Keratinocyte (primary cell): Measurements from ENCODE around the gene SHANK1. TPM values are rescaled to one million over a fixed set of nuclear protein-coding genes. Genes with fewer than 3 reads are reported as not detected.

Experiments used
- DNase-seq: peaks from one replicate; pipeline ENCODE4 v3.0.0-alpha.2; 2011; ENCODE audit warnings: low read depth, missing footprints, low spot score
- FAIRE-seq: peaks from 2 replicates; lab custom pipeline; 2011; peaks lifted over from hg19 to GRCh38; lab: Jason Lieb, UNC
- H2AFZ ChIP-seq: 2 replicates; pipeline ENCODE4 v1.6.0; 2012; ENCODE audit warnings: low read length, control low read depth, inconsistent platforms; ENCODE audit not compliant: control insufficient read depth
- H3K27ac ChIP-seq: 2 replicates; pipeline ENCODE4 v1.5.1; 2011; ENCODE audit warnings: low read length; ENCODE audit not compliant: control insufficient read depth, insufficient read depth
- H3K27me3 ChIP-seq: 3 replicates; pipeline ENCODE4 v1.6.0; 2011; ENCODE audit warnings: low read length; ENCODE audit not compliant: control insufficient read depth, insufficient read depth; ENCODE audit errors: extremely low read depth
- H3K36me3 ChIP-seq, 2 experiments: 2 replicates in 1 of 2; 3 replicates in 1 of 2; pipeline ENCODE4 v1.5.1; 2011; ENCODE audit warnings: low read length in 2 of 2, mild to moderate bottlenecking in 1 of 2; ENCODE audit not compliant: control insufficient read depth in 2 of 2, insufficient read depth in 2 of 2; ENCODE audit errors: extremely low read depth in 1 of 2
- H3K4me1 ChIP-seq: 3 replicates; pipeline ENCODE4 v1.5.1; 2011; ENCODE audit warnings: low read length; ENCODE audit not compliant: control insufficient read depth, insufficient read depth; ENCODE audit errors: extremely low read depth
- H3K4me2 ChIP-seq: 3 replicates; pipeline ENCODE4 v1.6.0; 2011; ENCODE audit warnings: low read depth, low read length; ENCODE audit not compliant: control insufficient read depth, insufficient read depth; ENCODE audit errors: extremely low read depth
- H3K4me3 ChIP-seq, 3 experiments: fragments of 200-600 bp in 1 of 3; sonication (generic) in 1 of 3; 2 replicates in 2 of 3; 3 replicates in 1 of 3; pipeline ENCODE4 v1.5.1; 2011 to 2016; ENCODE audit warnings: low read length in 3 of 3, mild to moderate bottlenecking in 3 of 3, control low read depth in 2 of 3, inconsistent platforms in 1 of 3, low read depth in 1 of 3, mixed read lengths in 1 of 3, mixed run types in 1 of 3, moderate library complexity in 1 of 3; ENCODE audit not compliant: control insufficient read depth in 2 of 3, insufficient read depth in 2 of 3; ENCODE audit errors: extremely low read depth in 1 of 3
- H3K79me2 ChIP-seq: 2 replicates; pipeline ENCODE4 v1.6.0; 2012; ENCODE audit warnings: low read length; ENCODE audit not compliant: control insufficient read depth, insufficient read depth
- H3K9ac ChIP-seq: 3 replicates; pipeline ENCODE4 v1.6.0; 2011; ENCODE audit warnings: low read length; ENCODE audit not compliant: control insufficient read depth, insufficient read depth; ENCODE audit errors: extremely low read depth
- H3K9me1 ChIP-seq: 3 replicates; pipeline ENCODE4 v1.6.0; 2011; ENCODE audit warnings: low read length; ENCODE audit not compliant: control insufficient read depth, insufficient read depth; ENCODE audit errors: extremely low read depth
- H3K9me3 ChIP-seq: 2 replicates; pipeline ENCODE4 v1.5.1; 2012; ENCODE audit warnings: low read depth, low read length; ENCODE audit not compliant: control insufficient read depth
- H4K20me1 ChIP-seq: 3 replicates; pipeline ENCODE4 v1.6.0; 2011; ENCODE audit warnings: low read length; ENCODE audit not compliant: control insufficient read depth, insufficient read depth; ENCODE audit errors: extremely low read depth
- EZH2 ChIP-seq: IDR thresholded peaks from one replicate; pipeline ENCODE4 v1.6.1; 2012; ENCODE audit warnings: inconsistent platforms, mild to moderate bottlenecking, low read length, moderate library complexity
- dilution Hi-C: fragments of 300-500 bp; cut with MboI; formaldehyde crosslinking; loops from one replicate; pipeline ENCODE4 v1.7.0; 2020; ENCODE audit warnings: low sequenced_read_pairs; ENCODE audit not compliant: extremely low pct_ligation_motif_present
- polyA plus RNA-seq, 5 experiments: library from polyadenylated mRNA; depleted of rRNA in 3 of 5; stranded (reverse) in 3 of 5; stranded (forward) in 1 of 5; unstranded in 1 of 5; fragments of >200 nt; gene quantifications; 1 replicate in 1 of 5; 2 replicates in 3 of 5; 3 replicates in 1 of 5; pipeline versions ENCODE4 v1.2.1 to v1.2.3, GENCODE V29; 2011 to 2012; ENCODE audit warnings: missing spikeins in 2 of 5, low read depth in 1 of 5, low replicate concordance in 1 of 5
- TF ChIP-seq, protein P1 (sequence below), 3 experiments: IDR thresholded peaks in 1 of 3; conservative IDR thresholded peaks in 1 of 3; optimal IDR thresholded peaks in 1 of 3; 2 replicates in 2 of 3; 3 replicates in 1 of 3; pipeline versions ENCODE3 to v1.5.1; 2011; ENCODE audit warnings: low read length in 3 of 3, mild to moderate bottlenecking in 3 of 3, moderate library complexity in 2 of 3, control low read depth in 1 of 3, inconsistent platforms in 1 of 3; ENCODE audit not compliant: insufficient read depth in 2 of 3; ENCODE audit errors: extremely low read depth in 1 of 3

The SHANK1 gene
- polyA plus RNA-seq, 1 donor (not counting 4 experiments of a cell fraction or from before 2014, with no cell fraction given) = 0.51 TPM

DNA sequence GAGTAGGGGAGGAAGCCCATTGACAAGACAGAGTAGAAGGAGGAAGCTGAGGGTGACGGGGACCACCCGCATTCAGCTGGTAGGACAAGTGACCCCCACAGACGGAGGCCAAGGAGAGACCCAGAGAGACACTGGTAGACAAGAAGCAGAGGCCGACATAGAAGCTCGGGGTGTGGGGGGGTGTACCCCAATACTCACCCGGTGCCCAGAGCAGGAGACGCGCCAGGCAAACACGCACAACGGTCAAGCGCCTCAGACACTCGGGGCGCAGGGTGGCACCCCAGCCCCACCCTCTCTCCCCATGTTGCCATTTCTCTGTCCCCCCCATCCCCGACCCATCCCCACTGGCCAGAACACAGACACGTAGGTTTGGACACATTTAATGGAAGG, 23.5 kb downstream of the SHANK1 start:
- Histone ChIP-seq H3K4me1 (no peaks in the 10 kb centered on the region), H3K9me1 (no peaks in the 10 kb centered on the region), H3K9me3 (no peaks in the 10 kb centered on the region), H3K27ac (no peak overlapping the region), H4K20me1 (no peaks in the 10 kb centered on the region), H3K9ac (no peak overlapping the region), H3K4me2 (no peak overlapping the region), H3K4me3 (no peak overlapping the region), H3K36me3 (no peaks in the 10 kb centered on the region), H3K79me2 (no peaks in the 10 kb centered on the region), H3K27me3 (peaks cover 30% of the 10 kb centered on the region), H2AFZ (no peak overlapping the region)
- dilution Hi-C loops = no loop called here
- no peak for DNase-seq
- TF ChIP-seq EZH2 = no peak
- TF ChIP-seq, protein P1, sequence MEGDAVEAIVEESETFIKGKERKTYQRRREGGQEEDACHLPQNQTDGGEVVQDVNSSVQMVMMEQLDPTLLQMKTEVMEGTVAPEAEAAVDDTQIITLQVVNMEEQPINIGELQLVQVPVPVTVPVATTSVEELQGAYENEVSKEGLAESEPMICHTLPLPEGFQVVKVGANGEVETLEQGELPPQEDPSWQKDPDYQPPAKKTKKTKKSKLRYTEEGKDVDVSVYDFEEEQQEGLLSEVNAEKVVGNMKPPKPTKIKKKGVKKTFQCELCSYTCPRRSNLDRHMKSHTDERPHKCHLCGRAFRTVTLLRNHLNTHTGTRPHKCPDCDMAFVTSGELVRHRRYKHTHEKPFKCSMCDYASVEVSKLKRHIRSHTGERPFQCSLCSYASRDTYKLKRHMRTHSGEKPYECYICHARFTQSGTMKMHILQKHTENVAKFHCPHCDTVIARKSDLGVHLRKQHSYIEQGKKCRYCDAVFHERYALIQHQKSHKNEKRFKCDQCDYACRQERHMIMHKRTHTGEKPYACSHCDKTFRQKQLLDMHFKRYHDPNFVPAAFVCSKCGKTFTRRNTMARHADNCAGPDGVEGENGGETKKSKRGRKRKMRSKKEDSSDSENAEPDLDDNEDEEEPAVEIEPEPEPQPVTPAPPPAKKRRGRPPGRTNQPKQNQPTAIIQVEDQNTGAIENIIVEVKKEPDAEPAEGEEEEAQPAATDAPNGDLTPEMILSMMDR (optimal IDR thresholded peaks at IDR 0.05 in 1 of 3, IDR thresholded peaks at IDR 0.05 in 1 of 3, conservative IDR thresholded peaks at IDR 0.05 in 1 of 3; ENCODE audit: extremely low read depth in 1 of 3, insufficient read depth in 2 of 3, low read length in 3 of 3) = no peak
- FAIRE-seq = no peak

DNA sequence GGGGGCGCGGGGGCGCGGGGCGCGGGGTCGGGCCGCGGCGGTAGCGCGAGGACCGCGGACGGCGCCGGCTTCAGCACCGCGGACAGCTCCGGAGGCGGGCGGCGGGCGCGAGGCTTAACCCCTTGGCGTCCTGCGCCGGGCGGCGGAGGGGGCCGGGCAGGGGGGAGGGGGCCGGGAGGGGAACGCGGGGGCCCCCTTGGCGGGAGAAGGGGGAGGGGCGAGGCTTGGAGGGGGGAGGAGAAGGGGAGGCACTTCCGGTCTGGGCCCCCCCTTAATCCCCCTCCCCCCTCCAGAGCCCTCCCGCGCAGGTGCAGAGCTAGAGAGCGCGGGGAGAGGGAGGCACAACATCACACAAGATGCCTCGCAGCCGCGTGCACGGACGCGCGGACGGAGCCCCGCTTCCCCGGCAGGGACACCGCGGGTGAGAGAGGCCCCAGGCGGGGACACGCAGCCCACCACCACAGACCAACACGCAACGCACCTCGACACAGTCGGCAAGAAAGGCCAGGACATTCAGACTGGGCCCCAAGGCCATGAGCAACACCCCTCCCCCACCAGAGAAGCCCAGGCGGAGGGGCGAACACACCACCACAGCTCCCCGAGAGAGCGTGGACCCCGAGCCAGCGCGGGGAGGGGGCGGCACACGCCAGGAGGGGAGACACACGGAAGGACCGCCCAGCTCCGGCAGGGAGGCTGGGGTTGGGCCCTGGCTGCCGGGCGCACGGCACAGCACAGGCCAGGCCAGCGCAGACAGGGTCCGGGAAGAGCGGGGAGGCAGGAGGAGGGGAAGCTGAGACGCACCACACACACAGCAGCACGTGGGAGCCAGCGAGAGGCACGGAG, 24.1 kb downstream of the SHANK1 start:
- Histone ChIP-seq H3K9me3 (no peaks in the 10 kb centered on the region), H3K27ac (no peak overlapping the region), H3K27me3 (peaks cover 30% of the 10 kb centered on the region), H3K4me2 (no peak overlapping the region), H2AFZ (no peak overlapping the region), H3K9ac (no peak overlapping the region), H3K9me1 (no peaks in the 10 kb centered on the region), H3K4me3 (no peak overlapping the region), H4K20me1 (no peaks in the 10 kb centered on the region), H3K4me1 (no peaks in the 10 kb centered on the region), H3K36me3 (no peaks in the 10 kb centered on the region), H3K79me2 (no peaks in the 10 kb centered on the region)
- TF ChIP-seq, protein P1 (optimal IDR thresholded peaks at IDR 0.05 in 1 of 3, IDR thresholded peaks at IDR 0.05 in 1 of 3, conservative IDR thresholded peaks at IDR 0.05 in 1 of 3; ENCODE audit: extremely low read depth in 1 of 3, insufficient read depth in 2 of 3, low read length in 3 of 3) = no peak
- TF ChIP-seq EZH2 = no peak
- dilution Hi-C loops = no loop called here
- FAIRE-seq = no peak
- no peak for DNase-seq
